ENCODE data around the gene PCLO. TPM values are rescaled to one million over a fixed set of nuclear protein-coding genes. Genes with fewer than 3 reads are reported as not detected.

The PCLO gene
- total RNA-seq, 1 experiment from 2014 or later: 3.0 TPM

- H3K27me3 Mint-ChIP-seq (ENCODE audit: low read depth): no peaks in the 10 kb centered on the region
- ChIA-PET CTCF (no interaction called here), POLR2A (no interaction called here)
- TF ChIP-seq ZBTB43 (CRISPR knock-in tag; IDR thresholded peaks at IDR 0.05) (no peak), GTF2I (CRISPR knock-in tag; conservative IDR thresholded peaks at IDR 0.05) (no peak), ETV6 (CRISPR knock-in tag; IDR thresholded peaks at IDR 0.05) (no peak), ZNF671 (CRISPR knock-in tag; IDR thresholded peaks at IDR 0.05) (no peak), ZNF425 (CRISPR knock-in tag; conservative IDR thresholded peaks at IDR 0.05) (no peak), USF2 (CRISPR knock-in tag; IDR thresholded peaks at IDR 0.05) (no peak), IRF2 (CRISPR knock-in tag; IDR thresholded peaks at IDR 0.05; ENCODE audit: borderline replicate concordance, low read depth) (no peak), ATF2 (CRISPR knock-in tag; IDR thresholded peaks at IDR 0.05; ENCODE audit: borderline replicate concordance, low read depth) (no peak), HMGXB4 (CRISPR knock-in tag; IDR thresholded peaks at IDR 0.05) (no peak), MYBL2 (CRISPR knock-in tag; IDR thresholded peaks at IDR 0.05) (no peak), AR (CRISPR knock-in tag; IDR thresholded peaks at IDR 0.05) (no peak), ZNF281 (CRISPR knock-in tag; IDR thresholded peaks at IDR 0.05) (no peak), ZMAT4 (CRISPR knock-in tag; IDR thresholded peaks at IDR 0.05) (no peak)
- no peak for DNase-seq (ENCODE audit: low spot score)
- no peak for ATAC-seq
- H3K4me1 Mint-ChIP-seq: peaks cover 40% of the 10 kb centered on the region
- no peak overlapping the region for H3K27ac Mint-ChIP-seq
- H3K36me3 Mint-ChIP-seq: no peaks in the 10 kb centered on the region
- no peak overlapping the region for H3K4me3 Mint-ChIP-seq
- no peaks in the 10 kb centered on the region for H3K9me3 Mint-ChIP-seq
Measured at GRCh38 chr7:82704121-82704520, 458.6 kb downstream of the PCLO start.

Data from WTC11 (cell line).